ENCODE measurements around the gene MFSD2B.

GRCh38 chr2:24016853-24017703 lies 7.2 kb downstream of the MFSD2B start:
- no peak for TF ChIP-seq POLR2A (IDR thresholded peaks at IDR 0.05; ENCODE audit: low read depth, low read length)
- TF ChIP-seq POLR2AphosphoS5 (IDR thresholded peaks at IDR 0.05; ENCODE audit: low read depth, low read length) = no peak
- no peak for TF ChIP-seq TAF1 (IDR thresholded peaks at IDR 0.05; ENCODE audit: borderline replicate concordance, low read depth, low read length)

Data from GM12892 (cell line).